DOHH2 (cell line): ENCODE measurements around the gene SIGLEC6.

Source experiments
- CTCF ChIP-seq: fragments of 200-600 bp; sonication (generic); IDR thresholded peaks from one replicate; pipeline ENCODE4 v1.5.1; 2014; ENCODE audit warnings: antibody characterized with exemption, mild to moderate bottlenecking, low read depth, low read length; ENCODE audit not compliant: poor library complexity, severe bottlenecking
- EZH2phosphoT487 ChIP-seq: fragments of 200-600 bp; sonication (generic); IDR thresholded peaks from 2 replicates; pipeline ENCODE4 v1.6.1; 2017; ENCODE audit warnings: borderline replicate concordance, mild to moderate bottlenecking, antibody characterized with exemption, low read length, moderate library complexity, mixed read lengths

- no peak for TF ChIP-seq CTCF
- no peak for TF ChIP-seq EZH2phosphoT487
These were observed 51.7 kb downstream of the SIGLEC6 start for GRCh38 chr19:51479531-51480331.
